Body of pancreas (tissue), 4 donors: ENCODE results near the gene EHBP1.

Experiments used
- POLR2A ChIP-seq, 3 donors: fragments of 450-650 bp; IDR thresholded peaks; one replicate each; pipeline ENCODE4 v1.6.1; 2016; ENCODE audit warnings: antibody characterized with exemption in 3 of 3, mild to moderate bottlenecking in 2 of 3
- TF ChIP-seq, protein P1 (sequence below), 7 experiments: fragments of 450-650 bp in 4 of 7; fragments of 200-600 bp in 3 of 7; sonication (generic) in 3 of 7; IDR thresholded peaks; one replicate each; pipeline ENCODE4 v1.5.1; 2016 to 2019; ENCODE audit warnings: antibody characterized with exemption in 7 of 7

DNA sequence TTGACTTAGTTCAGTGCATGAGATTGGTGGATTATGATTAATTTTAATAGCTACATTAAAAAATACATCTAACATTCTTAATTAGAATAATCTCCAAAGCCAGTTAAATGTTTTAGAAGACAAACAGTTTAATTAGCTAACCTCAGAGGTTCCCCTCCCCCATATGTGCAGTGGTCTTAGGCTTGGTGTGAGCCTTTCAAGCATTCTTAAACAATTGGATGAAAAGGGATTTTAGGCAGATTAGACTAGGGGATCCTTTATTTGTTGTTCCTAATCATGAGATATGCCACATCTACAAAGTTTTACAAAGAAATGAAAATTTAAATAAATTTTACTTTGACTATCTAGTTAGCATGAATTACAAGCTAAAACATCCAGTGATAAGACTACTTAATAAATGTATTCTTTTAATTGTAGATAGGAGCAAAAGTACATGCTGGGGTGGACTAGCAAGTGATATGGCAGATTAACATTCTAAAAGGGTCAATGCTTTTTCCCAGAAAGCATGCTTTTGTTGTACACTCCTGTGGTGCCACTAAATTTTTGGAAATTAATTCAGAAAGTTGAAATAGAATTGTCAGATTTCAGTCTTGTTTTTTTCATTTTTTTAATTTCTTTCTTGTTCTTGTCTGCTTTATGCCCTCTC lies 302.4 kb downstream of the EHBP1 start:
- TF ChIP-seq, protein P1, sequence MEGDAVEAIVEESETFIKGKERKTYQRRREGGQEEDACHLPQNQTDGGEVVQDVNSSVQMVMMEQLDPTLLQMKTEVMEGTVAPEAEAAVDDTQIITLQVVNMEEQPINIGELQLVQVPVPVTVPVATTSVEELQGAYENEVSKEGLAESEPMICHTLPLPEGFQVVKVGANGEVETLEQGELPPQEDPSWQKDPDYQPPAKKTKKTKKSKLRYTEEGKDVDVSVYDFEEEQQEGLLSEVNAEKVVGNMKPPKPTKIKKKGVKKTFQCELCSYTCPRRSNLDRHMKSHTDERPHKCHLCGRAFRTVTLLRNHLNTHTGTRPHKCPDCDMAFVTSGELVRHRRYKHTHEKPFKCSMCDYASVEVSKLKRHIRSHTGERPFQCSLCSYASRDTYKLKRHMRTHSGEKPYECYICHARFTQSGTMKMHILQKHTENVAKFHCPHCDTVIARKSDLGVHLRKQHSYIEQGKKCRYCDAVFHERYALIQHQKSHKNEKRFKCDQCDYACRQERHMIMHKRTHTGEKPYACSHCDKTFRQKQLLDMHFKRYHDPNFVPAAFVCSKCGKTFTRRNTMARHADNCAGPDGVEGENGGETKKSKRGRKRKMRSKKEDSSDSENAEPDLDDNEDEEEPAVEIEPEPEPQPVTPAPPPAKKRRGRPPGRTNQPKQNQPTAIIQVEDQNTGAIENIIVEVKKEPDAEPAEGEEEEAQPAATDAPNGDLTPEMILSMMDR (IDR thresholded peaks at IDR 0.05) = no peak
- TF ChIP-seq POLR2A (IDR thresholded peaks at IDR 0.05) = no peak
